HEK293 (cell line): Measurements from ENCODE around the gene LPGAT1.
"Not testable (repeated sequence)": the region's sequence is repeated elsewhere in the genome, so short reads cannot be mapped to it uniquely, and the experiment has no call there.

ENCODE experiments used
- CTCF ChIP-seq: fragments of 450-650 bp; formaldehyde crosslinking; IDR thresholded peaks from 2 replicates; pipeline ENCODE4 v1.5.1; 2016; ENCODE audit warnings: missing biosample characterization, missing genetic modification characterization
- MEIS1 ChIP-seq: sonication (generic); formaldehyde crosslinking; IDR thresholded peaks from 2 replicates; pipeline ENCODE4 v1.8.1; 2022; ENCODE audit warnings: missing genetic modification reagents, mild to moderate bottlenecking, borderline replicate concordance
- ZNF585B ChIP-seq: fragments of 450-650 bp; formaldehyde crosslinking; IDR thresholded peaks from 2 replicates; pipeline ENCODE4 v1.5.1; 2016; ENCODE audit warnings: missing biosample characterization, missing genetic modification characterization
- ZNF626 ChIP-seq: fragments of 450-650 bp; sonication (Bioruptor Pico); formaldehyde crosslinking; IDR thresholded peaks from 2 replicates; pipeline ENCODE4 v1.5.1; 2018; ENCODE audit warnings: missing biosample characterization, missing genetic modification characterization, inconsistent platforms
- ZNF768 ChIP-seq: fragments of 450-650 bp; formaldehyde crosslinking; IDR thresholded peaks from 2 replicates; pipeline ENCODE4 v1.5.1; 2018; ENCODE audit warnings: missing biosample characterization, mild to moderate bottlenecking, missing genetic modification characterization

GRCh38 chr1:211716555-211716954 lies 114.0 kb downstream of the LPGAT1 start:
- not testable (repeated sequence) for TF ChIP-seq ZNF626 (tag by site-specific recombination); CTCF (tag by site-specific recombination); ZNF585B (tag by site-specific recombination); MEIS1 (CRISPR knock-in tag); ZNF768 (tag by site-specific recombination)
